Measurements from ENCODE around the gene CAMKK1. TPM values are rescaled to one million over a fixed set of nuclear protein-coding genes. Genes with fewer than 3 reads are reported as not detected.
A peak's percentile ranks its signal among the peaks of the same experiment; 100 is the strongest.

CAMKK1 gene
- total RNA-seq, 4 donors from 2014 or later, result 2.9 to 8.8 (median 4.4) TPM

DNA sequence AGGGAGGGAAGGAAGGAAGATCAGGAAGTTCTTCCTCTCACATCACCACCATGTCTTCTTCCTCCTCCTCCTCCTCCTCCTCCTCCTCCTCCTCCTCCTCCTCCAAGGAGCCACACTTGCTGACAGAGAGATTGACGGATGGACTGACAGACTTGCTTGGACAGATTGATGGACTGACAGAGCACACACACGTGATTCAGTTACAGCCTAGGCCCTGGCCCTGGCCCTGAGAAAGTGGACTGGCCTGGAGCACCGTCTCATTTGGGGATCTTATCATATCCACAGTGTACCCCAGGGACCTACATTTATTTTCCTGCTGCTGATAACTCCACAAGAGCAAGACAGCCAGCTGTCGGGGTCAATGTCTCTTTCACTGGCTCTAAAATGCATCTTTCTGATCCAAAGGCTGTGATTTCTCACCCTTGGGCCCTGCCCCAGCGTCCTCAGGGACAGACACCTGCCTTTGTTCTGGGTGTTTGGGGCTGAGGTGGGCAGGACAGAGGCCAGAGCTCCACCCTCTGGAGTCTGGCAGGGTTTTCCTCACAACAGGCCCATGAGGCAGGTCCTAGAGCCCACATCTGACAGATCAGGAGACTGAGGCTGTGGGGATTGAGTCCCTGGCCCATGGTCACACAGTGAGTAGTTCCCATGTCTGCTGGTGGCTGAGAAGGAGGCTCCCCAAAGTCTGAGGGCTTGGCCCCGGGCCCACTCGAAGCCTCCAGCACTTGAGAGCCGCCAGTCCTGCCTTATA lies 25.7 kb upstream of the CAMKK1 start:
- DNase-seq (ENCODE audit: extremely low spot score), result no peak
- Histone ChIP-seq H3K27ac (replicated peaks in 1 of 4) (peak overlapping the region; percentile 50 to 82 (median 64)), H3K4me1 (peaks cover 16 to 58% (median 45%) of the 10 kb centered on the region in 4 donors), H3K27me3 (no peaks in the 10 kb centered on the region), H3K4me3 (no peak overlapping the region), H3K9me3 (no peaks in the 10 kb centered on the region), H3K36me3 (no peaks in the 10 kb centered on the region)
- no peak for TF ChIP-seq EP300 (IDR thresholded peaks at IDR 0.05)
- TF ChIP-seq, protein P1, sequence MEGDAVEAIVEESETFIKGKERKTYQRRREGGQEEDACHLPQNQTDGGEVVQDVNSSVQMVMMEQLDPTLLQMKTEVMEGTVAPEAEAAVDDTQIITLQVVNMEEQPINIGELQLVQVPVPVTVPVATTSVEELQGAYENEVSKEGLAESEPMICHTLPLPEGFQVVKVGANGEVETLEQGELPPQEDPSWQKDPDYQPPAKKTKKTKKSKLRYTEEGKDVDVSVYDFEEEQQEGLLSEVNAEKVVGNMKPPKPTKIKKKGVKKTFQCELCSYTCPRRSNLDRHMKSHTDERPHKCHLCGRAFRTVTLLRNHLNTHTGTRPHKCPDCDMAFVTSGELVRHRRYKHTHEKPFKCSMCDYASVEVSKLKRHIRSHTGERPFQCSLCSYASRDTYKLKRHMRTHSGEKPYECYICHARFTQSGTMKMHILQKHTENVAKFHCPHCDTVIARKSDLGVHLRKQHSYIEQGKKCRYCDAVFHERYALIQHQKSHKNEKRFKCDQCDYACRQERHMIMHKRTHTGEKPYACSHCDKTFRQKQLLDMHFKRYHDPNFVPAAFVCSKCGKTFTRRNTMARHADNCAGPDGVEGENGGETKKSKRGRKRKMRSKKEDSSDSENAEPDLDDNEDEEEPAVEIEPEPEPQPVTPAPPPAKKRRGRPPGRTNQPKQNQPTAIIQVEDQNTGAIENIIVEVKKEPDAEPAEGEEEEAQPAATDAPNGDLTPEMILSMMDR (IDR thresholded peaks at IDR 0.05), result no peak
- no peak for TF ChIP-seq POLR2AphosphoS5 (IDR thresholded peaks at IDR 0.05)
- TF ChIP-seq POLR2A (IDR thresholded peaks at IDR 0.05; ENCODE audit: low read depth), result no peak
- 72% methylated on average over 8 of the region's 8 CpGs for WGBS
- intact Hi-C loops (cut with DNase I), result no loop called here

DNA sequence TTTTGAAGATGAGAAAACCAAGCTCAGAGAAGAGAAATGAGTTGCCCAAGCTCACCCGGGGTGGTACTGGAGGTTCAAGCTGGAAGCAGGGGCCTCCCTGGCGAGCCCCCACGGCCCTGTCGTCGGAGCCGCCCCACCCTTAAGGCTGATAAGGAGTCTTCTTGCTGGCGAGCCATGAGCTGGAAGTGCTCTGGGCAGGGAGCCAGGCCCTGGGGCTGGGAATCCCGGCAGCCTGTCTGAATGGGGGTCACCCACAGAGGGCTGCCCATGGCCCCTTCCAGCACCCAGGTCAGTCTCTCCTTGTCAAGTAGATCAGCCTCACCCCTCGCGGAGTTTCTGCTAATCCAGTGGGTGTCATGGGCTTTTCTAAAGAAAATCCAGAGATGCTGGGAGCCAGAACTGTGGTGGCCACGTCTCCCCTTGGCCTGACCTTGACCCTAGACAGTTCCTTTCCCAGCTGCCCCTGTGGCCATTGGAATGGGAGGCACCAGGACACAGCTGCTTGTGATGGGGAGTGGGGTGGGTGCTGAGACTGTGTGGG lies 24.6 kb upstream of the CAMKK1 start:
- Histone ChIP-seq H3K4me1 (peaks cover 16 to 61% (median 48%) of the 10 kb centered on the region in 4 donors), H3K4me3 (no peak overlapping the region), H3K27ac (replicated peaks in 1 of 4) (peak overlapping the region; percentile 36 to 82 (median 64)), H3K9me3 (no peaks in the 10 kb centered on the region), H3K36me3 (no peaks in the 10 kb centered on the region), H3K27me3 (no peaks in the 10 kb centered on the region)
- DNase-seq (ENCODE audit: extremely low spot score), result no peak
- TF ChIP-seq, protein P1 (IDR thresholded peaks at IDR 0.05), result no peak
- TF ChIP-seq POLR2A (IDR thresholded peaks at IDR 0.05; ENCODE audit: low read depth), result no peak
- no peak for TF ChIP-seq POLR2AphosphoS5 (IDR thresholded peaks at IDR 0.05)
- TF ChIP-seq EP300 (IDR thresholded peaks at IDR 0.05), result no peak
- intact Hi-C loops (cut with DNase I), result no loop called here
- WGBS, result 28% methylated on average over 8 of the region's 11 CpGs

DNA sequence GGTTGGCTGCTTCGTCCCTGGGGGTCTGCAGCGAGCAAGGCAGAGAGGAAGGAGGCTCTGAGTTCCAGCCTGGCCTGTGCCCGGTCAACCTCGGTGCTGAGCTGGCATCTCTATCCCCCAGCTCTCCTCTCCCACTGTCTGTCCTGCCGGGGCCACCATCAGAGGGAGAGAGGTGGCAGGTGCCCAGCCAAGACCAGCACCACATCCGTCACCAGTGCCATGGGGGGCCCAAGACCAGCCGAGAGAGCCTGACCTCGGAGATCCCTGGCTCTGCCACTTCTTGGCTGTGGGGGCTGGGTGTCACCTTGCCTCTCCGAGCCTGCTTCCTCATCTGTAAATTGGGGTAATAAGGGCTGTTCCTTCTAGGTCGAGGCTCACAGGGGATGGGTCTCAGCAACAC lies 24.0 kb upstream of the CAMKK1 start:
- Histone ChIP-seq H3K9me3 (no peaks in the 10 kb centered on the region), H3K4me3 (no peak overlapping the region), H3K27ac (replicated peaks in 1 of 4) (peak overlapping the region; percentile 36 to 82 (median 64)), H3K4me1 (peaks cover 16 to 60% (median 47%) of the 10 kb centered on the region in 4 donors), H3K27me3 (no peaks in the 10 kb centered on the region), H3K36me3 (no peaks in the 10 kb centered on the region)
- WGBS, result 89% methylated on average over 5 of the region's 10 CpGs
- intact Hi-C loops (cut with DNase I), result no loop called here
- no peak for DNase-seq (ENCODE audit: extremely low spot score)
- no peak for TF ChIP-seq POLR2A (IDR thresholded peaks at IDR 0.05; ENCODE audit: low read depth)
- no peak for TF ChIP-seq POLR2AphosphoS5 (IDR thresholded peaks at IDR 0.05)
- TF ChIP-seq EP300 (IDR thresholded peaks at IDR 0.05), result no peak
- TF ChIP-seq, protein P1 (IDR thresholded peaks at IDR 0.05), result no peak

DNA sequence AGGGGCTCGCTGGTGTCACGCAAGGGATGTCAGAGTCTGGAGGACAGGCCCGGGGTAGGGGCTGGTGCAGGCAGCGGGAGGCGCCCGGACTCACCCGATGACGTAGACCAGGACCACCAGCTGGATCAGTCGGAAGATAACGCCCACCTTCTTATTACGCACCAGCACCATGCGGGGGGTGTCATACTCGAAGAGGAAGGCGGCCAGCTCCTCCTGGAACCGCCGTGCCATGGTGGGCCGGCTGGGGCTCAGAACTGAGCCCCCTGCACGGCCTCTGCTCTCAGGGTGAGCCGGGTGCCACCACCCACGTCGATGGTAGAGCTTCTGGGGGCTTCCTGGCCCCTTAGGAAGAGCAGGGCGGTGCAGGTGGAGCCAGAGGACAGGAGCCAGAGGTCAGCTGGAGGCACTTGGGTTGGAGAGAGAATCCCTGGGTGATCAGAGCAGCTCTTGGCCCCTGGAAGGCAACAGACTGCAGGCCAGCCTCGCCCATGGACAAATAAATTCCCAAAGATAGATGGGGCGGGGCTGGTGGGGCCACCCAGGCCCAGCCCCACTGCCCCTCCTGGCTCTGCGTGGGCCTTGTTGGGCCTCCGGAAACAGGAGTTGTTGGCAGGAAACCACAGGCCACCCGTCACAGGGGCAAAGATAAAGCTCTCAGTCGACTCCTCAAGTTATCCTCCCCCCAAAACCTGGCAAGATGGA lies 23.3 kb upstream of the CAMKK1 start, which contains the start of gene P2RX1:
Gene P2RX1, minus strand, starts transcription at position 471 of the 702 bp plus-strand sequence. Its CDS starts 240 bp downstream, at position 231.
- no peak for TF ChIP-seq POLR2AphosphoS5 (IDR thresholded peaks at IDR 0.05)
- no peak for TF ChIP-seq EP300 (IDR thresholded peaks at IDR 0.05)
- no peak for TF ChIP-seq POLR2A (IDR thresholded peaks at IDR 0.05; ENCODE audit: low read depth)
- TF ChIP-seq, protein P1 (IDR thresholded peaks at IDR 0.05), result no peak
- DNase-seq (ENCODE audit: extremely low spot score), result no peak
- Histone ChIP-seq H3K4me3 (peak within 1 kb of the TSS; percentile 10 to 29 (median 19)), H3K9me3 (no peaks in the 10 kb centered on the region), H3K27ac (replicated peaks in 1 of 4) (peak within 1 kb of the TSS; percentile 44 to 82 (median 64)), H3K36me3 (no peaks in the 10 kb centered on the region), H3K4me1 (peaks cover 16 to 59% (median 49%) of the 10 kb centered on the region in 4 donors), H3K27me3 (no peaks in the 10 kb centered on the region)
- intact Hi-C loops (cut with DNase I), result loop anchor here (2.0 kb wide), 1 partner anchor 89 kb away; no protein-coding TSS in a partner anchor
- WGBS, result 79% methylated on average over 20 of the region's 28 CpGs
